Right lobe of liver (tissue), 4 donors: ENCODE results near the gene TCF23.

ENCODE experiments used
- POLR2A ChIP-seq: fragments of 450-650 bp; IDR thresholded peaks from one replicate; pipeline ENCODE4 v1.6.1; 2017; ENCODE audit warnings: antibody characterized with exemption, mild to moderate bottlenecking
- TF ChIP-seq, protein P1 (sequence below), 4 donors: fragments of 200-600 bp in 3 of 4; fragments of 450-650 bp in 1 of 4; IDR thresholded peaks; one replicate each; pipeline versions ENCODE4 v1.5.1 to v1.8.0; 2016 to 2022; ENCODE audit warnings: antibody characterized with exemption in 4 of 4, mild to moderate bottlenecking in 2 of 4
- donor health status: DM: no; HTN: no; CAD: no.
- donor health status: DM: no; HTN: no; CAD: no.
- donor health status: DM: no; HTN: yes; CAD: no.

DNA sequence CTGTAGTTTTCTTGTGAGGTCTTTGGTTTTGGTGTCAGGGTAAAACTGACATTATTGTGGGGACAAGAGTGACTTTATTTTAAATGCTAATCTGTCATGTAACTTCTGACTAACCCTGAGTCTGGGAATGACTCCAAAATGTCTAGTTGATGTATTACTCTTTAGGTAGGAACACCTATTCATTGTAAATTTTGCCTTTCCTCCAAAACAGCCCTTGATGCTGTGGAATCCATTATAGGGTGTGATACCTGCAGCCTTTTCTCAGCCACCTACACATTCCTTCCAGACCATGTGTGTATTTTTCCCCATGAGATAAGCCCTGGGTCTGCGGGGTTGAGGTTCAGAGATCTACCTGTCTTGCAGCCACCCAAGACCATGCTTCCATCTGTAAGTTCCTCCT is 5.5 kb upstream of the TCF23 start:
- TF ChIP-seq, protein P1, sequence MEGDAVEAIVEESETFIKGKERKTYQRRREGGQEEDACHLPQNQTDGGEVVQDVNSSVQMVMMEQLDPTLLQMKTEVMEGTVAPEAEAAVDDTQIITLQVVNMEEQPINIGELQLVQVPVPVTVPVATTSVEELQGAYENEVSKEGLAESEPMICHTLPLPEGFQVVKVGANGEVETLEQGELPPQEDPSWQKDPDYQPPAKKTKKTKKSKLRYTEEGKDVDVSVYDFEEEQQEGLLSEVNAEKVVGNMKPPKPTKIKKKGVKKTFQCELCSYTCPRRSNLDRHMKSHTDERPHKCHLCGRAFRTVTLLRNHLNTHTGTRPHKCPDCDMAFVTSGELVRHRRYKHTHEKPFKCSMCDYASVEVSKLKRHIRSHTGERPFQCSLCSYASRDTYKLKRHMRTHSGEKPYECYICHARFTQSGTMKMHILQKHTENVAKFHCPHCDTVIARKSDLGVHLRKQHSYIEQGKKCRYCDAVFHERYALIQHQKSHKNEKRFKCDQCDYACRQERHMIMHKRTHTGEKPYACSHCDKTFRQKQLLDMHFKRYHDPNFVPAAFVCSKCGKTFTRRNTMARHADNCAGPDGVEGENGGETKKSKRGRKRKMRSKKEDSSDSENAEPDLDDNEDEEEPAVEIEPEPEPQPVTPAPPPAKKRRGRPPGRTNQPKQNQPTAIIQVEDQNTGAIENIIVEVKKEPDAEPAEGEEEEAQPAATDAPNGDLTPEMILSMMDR (IDR thresholded peaks at IDR 0.05): no peak
- no peak for TF ChIP-seq POLR2A
